Activated T-cell treated with anti-CD3 and anti-CD28 coated beads, Interleukin-2, amount 50 U/mL, for 72 hours (primary cell): ENCODE data around the gene FAM20C. TPM values are rescaled to one million over a fixed set of nuclear protein-coding genes. Genes with fewer than 3 reads are reported as not detected.

Source experiments
- ATAC-seq, 2 donors: fragments of 150-1000 bp; cut with Tn5 transposase; replicated peaks in 1 of 2; 2 replicates each; pipeline ENCODE4 v1.10.0; 2021; ENCODE audit warnings: moderate library complexity in 2 of 2, mild to moderate bottlenecking in 1 of 2
- DNase-seq, 2 donors: peaks; one replicate each; pipeline ENCODE4 v3.0.0; 2021 to 2022; ENCODE audit warnings: mixed read lengths in 1 of 2
- H3K27ac Mint-ChIP-seq: one replicate; pipeline ENCODE4 v1.8.0; 2022; ENCODE audit warnings: mild to moderate bottlenecking, moderate library complexity, mixed read lengths
- H3K27me3 Mint-ChIP-seq: one replicate; pipeline ENCODE4 v1.8.0; 2022; ENCODE audit warnings: low read depth, mixed read lengths
- H3K36me3 Mint-ChIP-seq, 2 donors: one replicate each; pipeline ENCODE4 v1.8.0; 2022; ENCODE audit warnings: mixed read lengths in 2 of 2, mild to moderate bottlenecking in 1 of 2; ENCODE audit not compliant: insufficient read depth in 2 of 2
- H3K4me1 Mint-ChIP-seq: one replicate; pipeline ENCODE4 v1.8.0; 2022; ENCODE audit warnings: low read depth, mixed read lengths
- H3K4me3 Mint-ChIP-seq, 2 donors: one replicate each; pipeline ENCODE4 v1.8.0; 2022; ENCODE audit warnings: mild to moderate bottlenecking in 2 of 2, mixed read lengths in 2 of 2, moderate library complexity in 2 of 2
- H3K9me3 Mint-ChIP-seq, 2 donors: one replicate each; pipeline ENCODE4 v1.8.0; 2022; ENCODE audit warnings: mixed read lengths in 2 of 2
- total RNA-seq, 2 donors: library from RNA; stranded (reverse); gene quantifications; one replicate each; pipeline ENCODE4 v1.2.3, GENCODE V29; 2022

Gene FAM20C
- total RNA-seq, result under 1 TPM in 1 of 2 donors, not detected in 1; 0.12 TPM

GRCh38 chr7:191981-192649, at the start of gene FAM20C:
FAM20C (plus strand) TSS chr7:192571; CDS start chr7:193200, 629 bp downstream.
- H3K9me3 Mint-ChIP-seq, result no peaks in the 10 kb centered on the region
- no peak within 1 kb of the TSS for H3K27ac Mint-ChIP-seq
- peaks cover 22% of the 10 kb centered on the region for H3K27me3 Mint-ChIP-seq
- no peaks in the 10 kb centered on the region for H3K4me1 Mint-ChIP-seq
- ATAC-seq, result peak; percentile 75 to 83
- DNase-seq, result peak; percentile 35 to 49
- H3K36me3 Mint-ChIP-seq, result no peaks in the 10 kb centered on the region
- peak within 1 kb of the TSS; percentile 51 to 73 for H3K4me3 Mint-ChIP-seq

GRCh38 chr7:143145-143751, 49.1 kb upstream of the FAM20C start:
- Mint-ChIP-seq H3K27ac (no peak overlapping the region), H3K9me3 (peaks cover 0 to 2% of the 10 kb centered on the region in 2 donors), H3K4me1 (peaks cover under 1% of the 10 kb centered on the region), H3K27me3 (no peaks in the 10 kb centered on the region), H3K36me3 (peaks cover 1 to 2% of the 10 kb centered on the region in 2 donors), H3K4me3 (no peak overlapping the region)
- DNase-seq (no peak), ATAC-seq (no peak)

GRCh38 chr7:143811-144453, 48.4 kb upstream of the FAM20C start:
- H3K27ac Mint-ChIP-seq, result no peak overlapping the region

GRCh38 chr7:144454-144826, 47.9 kb upstream of the FAM20C start:
- peaks cover 11% of the 10 kb centered on the region for H3K4me1 Mint-ChIP-seq
- peaks cover 0 to 2% of the 10 kb centered on the region in 2 donors for H3K9me3 Mint-ChIP-seq
- H3K4me3 Mint-ChIP-seq, result no peak overlapping the region
- DNase-seq (no peak), ATAC-seq (no peak)
- peaks cover 2 to 3% of the 10 kb centered on the region in 2 donors for H3K36me3 Mint-ChIP-seq
- no peaks in the 10 kb centered on the region for H3K27me3 Mint-ChIP-seq
- H3K27ac Mint-ChIP-seq, result no peak overlapping the region

More at GRCh38 chr7:143811-144453, 48.4 kb upstream of the FAM20C start:
- peaks cover 0 to 2% of the 10 kb centered on the region in 2 donors for H3K9me3 Mint-ChIP-seq
- ATAC-seq (no peak), DNase-seq (no peak)
- H3K4me3 Mint-ChIP-seq, result no peak overlapping the region
- peaks cover 7% of the 10 kb centered on the region for H3K4me1 Mint-ChIP-seq
- no peaks in the 10 kb centered on the region for H3K27me3 Mint-ChIP-seq
- H3K36me3 Mint-ChIP-seq, result peaks cover 2 to 3% of the 10 kb centered on the region in 2 donors

GRCh38 chr7:145863-146262, 46.5 kb upstream of the FAM20C start:
- Mint-ChIP-seq H3K9me3 (peaks cover 0 to 2% of the 10 kb centered on the region in 2 donors), H3K27ac (no peak overlapping the region), H3K4me3 (no peak overlapping the region), H3K4me1 (peaks cover 24% of the 10 kb centered on the region), H3K36me3 (peaks cover 2 to 3% of the 10 kb centered on the region in 2 donors), H3K27me3 (no peaks in the 10 kb centered on the region)
- DNase-seq (no peak), ATAC-seq (no peak)

GRCh38 chr7:148543-148931, 43.8 kb upstream of the FAM20C start:
- H3K4me3 Mint-ChIP-seq, result peak overlapping the region; percentile 93 to 94
- H3K9me3 Mint-ChIP-seq, result peaks cover 0 to 2% of the 10 kb centered on the region in 2 donors
- no peaks in the 10 kb centered on the region for H3K27me3 Mint-ChIP-seq
- peaks cover 25% of the 10 kb centered on the region for H3K4me1 Mint-ChIP-seq
- peak overlapping the region; percentile 98 for H3K27ac Mint-ChIP-seq
- no peak for ATAC-seq
- DNase-seq, result no peak
- peaks cover 2 to 3% of the 10 kb centered on the region in 2 donors for H3K36me3 Mint-ChIP-seq

GRCh38 chr7:148932-149790, 43.2 kb upstream of the FAM20C start:
- H3K4me3 Mint-ChIP-seq, result peak overlapping the region; percentile 93 to 94
- peaks cover 25% of the 10 kb centered on the region for H3K4me1 Mint-ChIP-seq
- peaks cover 2 to 3% of the 10 kb centered on the region in 2 donors for H3K36me3 Mint-ChIP-seq
- H3K27ac Mint-ChIP-seq, result peak overlapping the region; percentile 98
- H3K27me3 Mint-ChIP-seq, result no peaks in the 10 kb centered on the region
- DNase-seq (peak; percentile 98), ATAC-seq (peak; percentile 98 to 99)
- peaks cover 0 to 2% of the 10 kb centered on the region in 2 donors for H3K9me3 Mint-ChIP-seq

GRCh38 chr7:149791-150636, 42.4 kb upstream of the FAM20C start:
- peaks cover 0 to 2% of the 10 kb centered on the region in 2 donors for H3K9me3 Mint-ChIP-seq
- H3K4me1 Mint-ChIP-seq, result peaks cover 25% of the 10 kb centered on the region
- peaks cover 2 to 3% of the 10 kb centered on the region in 2 donors for H3K36me3 Mint-ChIP-seq
- H3K27ac Mint-ChIP-seq, result peak overlapping the region; percentile 98
- no peaks in the 10 kb centered on the region for H3K27me3 Mint-ChIP-seq
- peak overlapping the region; percentile 93 to 94 for H3K4me3 Mint-ChIP-seq
- ATAC-seq (peak; percentile 4 to 15), DNase-seq (peak; percentile 41 to 50)

- peak overlapping the region; percentile 93 to 94 for H3K4me3 Mint-ChIP-seq
- ATAC-seq (no peak), DNase-seq (no peak)
- H3K27me3 Mint-ChIP-seq, result no peaks in the 10 kb centered on the region
- peaks cover 25% of the 10 kb centered on the region for H3K4me1 Mint-ChIP-seq
- no peak overlapping the region for H3K27ac Mint-ChIP-seq
- peaks cover 2 to 3% of the 10 kb centered on the region in 2 donors for H3K36me3 Mint-ChIP-seq
- H3K9me3 Mint-ChIP-seq, result peaks cover 0 to 2% of the 10 kb centered on the region in 2 donors
Measured at GRCh38 chr7:150811-151221, 41.6 kb upstream of the FAM20C start.

GRCh38 chr7:151346-152050, 40.9 kb upstream of the FAM20C start:
- Mint-ChIP-seq H3K4me1 (peaks cover 25% of the 10 kb centered on the region), H3K27ac (peak overlapping the region; percentile 28), H3K9me3 (peaks cover 0 to 2% of the 10 kb centered on the region in 2 donors), H3K36me3 (peaks cover 2 to 3% of the 10 kb centered on the region in 2 donors), H3K27me3 (no peaks in the 10 kb centered on the region), H3K4me3 (no peak overlapping the region)
- ATAC-seq (no peak), DNase-seq (no peak)

- Mint-ChIP-seq H3K27ac (no peak overlapping the region), H3K4me3 (no peak overlapping the region), H3K4me1 (peaks cover 25% of the 10 kb centered on the region), H3K36me3 (peaks cover 0 to 2% of the 10 kb centered on the region in 2 donors), H3K27me3 (no peaks in the 10 kb centered on the region), H3K9me3 (no peaks in the 10 kb centered on the region)
- DNase-seq (no peak), ATAC-seq (no peak)
Measured at GRCh38 chr7:152702-153391, 39.5 kb upstream of the FAM20C start.
